Stimulated activated CD8-positive, alpha-beta memory T cell treated with anti-CD3 and anti-CD28 coated beads, Interleukin-7, amount 100 ng/mL, for 1 hour (primary cell): Measurements from ENCODE around the gene LBHD2.

Source experiments
- DNase-seq, 2 donors: peaks; one replicate each; pipeline ENCODE4 v3.0.0-alpha.2; 2020; ENCODE audit warnings: low read depth in 2 of 2

The LBHD2 gene

DNA sequence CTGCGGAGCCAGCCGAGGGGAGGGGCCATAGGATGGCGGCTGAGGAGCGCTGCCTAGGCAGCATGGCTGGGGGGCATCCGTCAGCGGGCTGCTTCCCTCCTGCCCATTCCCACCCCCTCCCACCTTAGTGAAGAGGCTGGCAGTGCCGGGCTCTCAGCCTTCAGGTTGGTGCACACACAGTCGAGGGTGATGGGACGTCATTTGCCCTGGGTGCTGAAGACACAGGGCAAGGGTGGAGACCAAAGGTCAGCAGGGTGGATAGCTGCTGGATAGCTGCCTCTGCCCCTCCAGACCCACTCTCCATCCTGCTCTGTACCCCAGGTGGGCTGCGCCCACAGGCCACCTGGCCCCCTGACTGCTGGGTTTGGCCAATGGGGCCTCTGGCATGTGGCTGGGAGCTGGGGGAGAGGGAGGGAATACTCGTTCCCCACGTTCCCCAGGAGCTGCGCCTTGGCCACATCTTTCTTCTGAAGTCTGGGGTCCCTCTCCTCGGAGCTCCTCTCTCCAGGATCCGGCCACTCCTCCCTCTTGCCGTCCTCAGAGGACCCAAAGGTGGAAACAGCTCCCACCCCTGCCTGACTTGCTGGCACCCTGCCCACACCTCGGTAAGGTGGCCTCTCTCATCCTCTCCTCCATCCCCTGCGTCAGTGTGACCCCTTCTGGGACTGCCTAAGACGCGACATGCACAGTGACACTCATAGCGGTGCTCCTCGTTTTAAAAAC lies 15.5 kb upstream of the LBHD2 start:
- no peak for DNase-seq

DNA sequence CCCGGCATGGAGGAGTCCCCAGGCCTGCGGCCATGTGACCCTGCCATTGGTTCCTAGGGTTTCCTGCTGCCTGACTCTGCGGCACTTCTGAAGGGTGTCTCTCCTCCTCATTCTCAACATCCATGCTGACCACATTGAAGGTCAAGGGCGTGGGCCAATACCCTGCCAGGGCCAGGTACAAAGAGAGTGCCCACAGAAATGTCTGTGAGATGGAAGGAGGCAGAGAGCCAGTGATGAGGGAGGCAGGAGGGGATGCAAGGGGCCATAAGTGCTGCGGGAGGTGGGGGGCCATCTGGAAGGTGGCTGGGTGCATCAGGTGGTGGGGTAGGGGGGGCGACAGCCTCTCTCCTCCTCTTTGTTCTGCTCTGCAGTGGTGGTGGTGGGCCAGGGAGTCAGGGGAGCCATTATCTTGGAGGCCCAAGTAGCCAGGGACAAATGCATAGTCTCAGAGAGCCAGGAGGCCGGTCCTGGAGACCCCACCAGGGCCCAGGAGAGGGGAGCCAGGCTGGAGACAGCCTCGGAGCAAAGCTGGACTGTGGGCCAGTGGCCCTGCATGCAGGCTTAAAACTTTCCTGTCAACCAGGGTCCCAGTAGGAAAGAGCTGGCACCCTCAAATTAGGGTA lies 13.6 kb upstream of the LBHD2 start:
- no peak for DNase-seq

DNA sequence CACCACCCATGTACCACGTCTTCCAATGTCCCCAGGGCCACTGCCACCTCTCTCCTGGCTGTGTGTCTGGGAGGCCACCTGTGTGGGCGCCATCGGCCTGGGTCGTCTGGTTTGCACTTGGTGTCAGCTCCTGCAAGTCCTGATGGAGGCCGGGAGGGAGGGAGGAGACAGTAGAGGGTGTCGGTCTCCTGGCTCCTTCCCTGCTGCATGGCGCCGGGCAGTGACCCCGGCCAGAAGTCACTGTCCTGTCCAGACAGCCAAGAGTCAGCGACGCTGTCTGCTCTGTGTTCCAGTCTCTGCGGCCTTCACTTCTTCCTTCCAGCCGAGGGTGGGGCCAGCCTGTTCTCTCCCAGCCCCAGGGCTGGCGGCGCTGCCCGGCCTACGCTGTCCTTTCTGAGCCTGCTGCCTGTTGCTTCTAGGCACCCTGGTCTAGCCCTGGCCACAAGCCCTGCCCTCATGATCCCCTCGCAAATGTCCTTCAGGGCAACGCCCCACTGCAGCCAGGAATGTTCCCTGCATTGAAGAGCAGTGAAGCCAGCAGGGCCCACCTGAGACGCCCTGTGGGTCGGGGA lies 13.0 kb upstream of the LBHD2 start:
- no peak for DNase-seq

DNA sequence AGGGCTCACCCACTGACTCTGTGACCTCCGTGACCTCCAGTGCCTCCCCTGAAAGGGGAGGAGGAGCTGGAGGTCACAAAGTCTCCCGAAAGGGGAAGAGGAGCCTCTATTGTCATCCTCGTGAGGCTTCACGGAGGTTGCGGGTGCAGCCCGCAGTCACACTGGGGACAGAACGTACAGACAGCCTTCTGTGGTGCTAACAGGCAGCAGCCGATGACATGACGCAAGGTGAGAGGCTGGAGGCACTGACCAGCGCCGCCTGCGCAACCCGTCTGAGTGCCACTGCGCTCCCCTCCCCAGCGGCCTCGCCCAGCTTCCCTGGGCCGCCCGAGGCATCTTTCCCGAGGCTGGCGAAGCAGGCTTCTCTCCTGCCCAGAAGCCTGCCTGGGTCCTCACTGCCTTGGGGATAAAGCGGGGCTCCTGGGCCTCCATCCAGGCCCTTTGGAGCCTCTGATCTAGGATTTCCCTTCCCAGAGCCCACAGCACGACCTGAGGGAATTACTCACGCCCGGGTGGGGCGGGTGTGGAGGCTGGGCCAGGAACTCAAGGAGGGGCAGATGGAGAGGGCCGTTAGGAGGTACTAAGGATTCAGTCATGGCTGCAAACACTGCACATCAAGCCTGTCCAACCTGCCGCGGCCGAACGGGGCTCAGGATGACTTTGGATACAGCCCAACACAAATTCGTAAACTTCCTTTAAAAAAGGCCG lies 12.3 kb upstream of the LBHD2 start:
- DNase-seq: no peak

DNA sequence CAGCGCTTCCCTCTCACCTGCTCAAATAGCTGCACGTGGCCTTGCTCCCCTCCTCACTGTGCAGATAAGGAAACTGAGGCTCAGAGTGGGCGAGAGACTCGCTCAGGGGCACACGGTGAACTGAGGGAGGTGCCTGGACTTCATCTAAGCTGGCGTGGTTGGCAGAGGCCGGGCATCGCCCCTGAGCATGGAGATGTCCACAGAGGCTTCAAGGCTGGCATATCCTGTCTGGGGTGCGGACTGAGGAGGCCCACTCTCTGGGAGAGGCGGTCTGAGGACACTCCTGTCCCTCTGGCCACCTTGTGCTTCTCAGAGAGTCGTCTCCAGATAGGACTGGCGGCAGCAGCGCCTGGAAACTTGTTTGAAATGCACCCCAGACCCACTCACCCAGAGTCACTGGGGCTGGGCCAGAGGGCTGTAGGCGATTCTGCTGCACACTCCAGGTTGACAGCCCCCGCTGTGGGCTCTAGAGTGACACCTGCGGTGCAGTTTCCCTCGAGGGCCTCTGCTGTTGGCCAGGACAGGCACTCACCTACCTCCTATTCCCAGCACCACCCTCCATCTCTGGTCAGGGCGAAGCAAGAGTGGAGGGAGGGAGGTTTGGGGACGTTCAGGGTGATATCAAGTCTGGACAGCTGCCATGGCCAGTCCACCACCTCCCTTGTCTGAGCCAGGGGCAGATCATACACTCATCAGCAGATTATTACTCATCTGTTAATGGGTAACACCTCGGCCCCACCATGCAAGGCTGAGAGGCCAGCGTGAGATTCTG lies 11.2 kb upstream of the LBHD2 start:
- no peak for DNase-seq

DNA sequence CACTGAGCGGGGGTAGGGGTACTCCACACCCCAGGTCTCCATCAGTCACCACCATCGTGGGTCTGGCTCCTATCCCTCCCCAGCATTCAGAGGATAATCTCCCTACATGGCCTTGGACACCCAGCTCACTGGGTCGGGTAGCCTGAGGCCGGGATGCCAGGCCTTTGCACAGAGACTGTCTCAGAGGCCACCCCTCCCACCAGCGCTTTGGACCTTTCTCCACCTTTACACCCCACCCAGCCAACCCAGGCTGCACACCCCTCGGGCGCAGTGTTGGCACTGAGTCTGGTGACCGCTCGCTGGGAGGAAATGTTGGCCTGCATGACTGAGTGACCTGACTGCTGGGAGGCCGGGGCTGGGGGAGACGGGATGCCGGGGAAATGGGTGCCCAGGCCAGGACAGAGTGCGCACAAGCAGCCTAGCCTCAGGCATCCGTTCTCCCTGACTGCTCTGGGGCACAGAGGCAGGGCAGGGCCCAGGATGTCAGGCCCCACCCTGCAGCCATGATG lies 10.6 kb upstream of the LBHD2 start:
- DNase-seq: no peak

DNA sequence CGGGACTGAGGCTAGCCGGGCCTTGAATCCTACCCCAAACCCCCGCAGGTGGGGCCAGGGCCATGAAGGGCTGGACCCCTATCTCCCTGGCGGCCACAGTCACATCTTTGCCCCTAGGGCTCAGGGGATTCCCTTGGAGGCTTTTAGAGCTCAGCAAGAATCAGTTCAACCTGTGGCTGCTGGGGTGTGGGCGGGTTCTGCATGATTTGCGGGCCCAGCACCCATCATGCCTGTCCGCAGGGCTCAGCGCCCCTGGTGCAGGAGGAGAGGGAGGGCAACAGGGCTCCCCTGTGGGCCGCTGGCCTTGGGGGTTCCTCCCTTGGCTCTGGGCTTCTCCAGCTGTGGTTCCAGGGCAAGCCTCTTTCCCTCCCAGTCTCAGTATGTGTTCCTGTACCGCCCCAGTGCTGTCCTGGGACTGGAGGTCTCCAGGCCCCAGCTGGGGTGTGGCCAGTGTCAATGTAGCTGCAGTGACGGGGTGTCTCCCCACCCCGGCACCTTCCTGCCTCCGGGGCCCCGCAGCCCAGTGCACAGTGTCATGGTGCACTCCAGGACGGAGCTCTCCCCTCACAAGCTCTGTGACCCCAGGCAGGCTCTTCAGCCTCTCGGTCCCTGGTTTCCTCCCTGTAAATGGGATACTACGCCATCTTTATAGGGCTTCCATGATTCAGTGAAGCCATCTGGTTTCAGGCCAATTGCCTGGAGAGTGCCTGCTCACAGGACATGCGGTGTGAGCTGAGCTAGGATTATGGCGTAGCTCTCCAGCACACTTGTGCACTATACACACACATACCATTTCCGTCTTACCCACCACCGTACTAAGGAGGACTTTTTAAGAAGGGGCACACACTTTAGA lies 9.9 kb upstream of the LBHD2 start:
- DNase-seq: no peak

DNA sequence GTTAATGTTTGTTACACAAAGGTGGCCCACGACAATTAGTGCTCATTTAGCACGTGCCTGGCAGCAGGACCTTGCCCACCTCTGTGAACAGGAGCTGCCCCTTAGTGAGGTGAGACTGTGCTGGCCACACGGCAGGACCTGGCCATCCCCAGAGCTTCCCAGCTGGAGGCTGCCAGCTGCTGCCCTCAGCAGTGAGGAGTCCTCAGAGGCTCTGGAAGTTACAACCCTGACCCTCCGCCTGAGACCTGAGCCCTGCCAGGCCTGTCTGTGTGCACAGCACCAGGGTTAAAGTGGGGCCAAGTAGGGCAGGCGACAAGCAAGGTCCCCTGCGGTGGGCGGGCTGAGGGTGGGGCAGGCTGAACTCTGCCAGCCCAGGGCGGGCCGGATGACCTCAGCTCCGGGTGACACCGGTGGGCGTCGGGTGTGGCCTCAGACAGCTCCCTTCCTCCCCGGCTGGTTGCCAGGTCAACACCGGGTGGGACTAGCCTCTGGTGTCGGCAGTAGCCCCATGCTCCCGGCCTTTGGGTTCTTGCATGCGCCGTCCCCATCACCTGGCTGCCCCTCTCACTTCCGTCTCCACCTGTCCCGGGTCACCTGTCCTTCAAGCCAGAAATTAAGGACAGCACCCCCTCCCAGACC lies 9.2 kb upstream of the LBHD2 start:
- DNase-seq: no peak

DNA sequence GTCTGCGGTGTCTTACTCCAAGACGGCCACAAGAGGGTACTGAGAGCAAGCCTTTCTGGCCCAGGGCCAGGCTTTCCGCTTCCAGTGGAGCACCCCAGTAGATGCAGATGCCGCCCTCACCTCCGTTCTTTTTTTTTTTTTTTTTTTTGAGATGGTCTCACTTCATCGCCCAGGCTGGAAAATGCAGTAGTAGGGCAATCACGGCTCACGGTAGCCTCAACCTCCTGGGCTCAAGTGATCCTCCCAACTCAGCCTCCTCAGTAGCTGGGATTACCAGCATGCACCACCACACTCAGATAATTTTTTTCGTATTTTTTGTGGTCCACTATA lies 5.6 kb upstream of the LBHD2 start:
- peak; percentile 42 to 60 for DNase-seq

DNA sequence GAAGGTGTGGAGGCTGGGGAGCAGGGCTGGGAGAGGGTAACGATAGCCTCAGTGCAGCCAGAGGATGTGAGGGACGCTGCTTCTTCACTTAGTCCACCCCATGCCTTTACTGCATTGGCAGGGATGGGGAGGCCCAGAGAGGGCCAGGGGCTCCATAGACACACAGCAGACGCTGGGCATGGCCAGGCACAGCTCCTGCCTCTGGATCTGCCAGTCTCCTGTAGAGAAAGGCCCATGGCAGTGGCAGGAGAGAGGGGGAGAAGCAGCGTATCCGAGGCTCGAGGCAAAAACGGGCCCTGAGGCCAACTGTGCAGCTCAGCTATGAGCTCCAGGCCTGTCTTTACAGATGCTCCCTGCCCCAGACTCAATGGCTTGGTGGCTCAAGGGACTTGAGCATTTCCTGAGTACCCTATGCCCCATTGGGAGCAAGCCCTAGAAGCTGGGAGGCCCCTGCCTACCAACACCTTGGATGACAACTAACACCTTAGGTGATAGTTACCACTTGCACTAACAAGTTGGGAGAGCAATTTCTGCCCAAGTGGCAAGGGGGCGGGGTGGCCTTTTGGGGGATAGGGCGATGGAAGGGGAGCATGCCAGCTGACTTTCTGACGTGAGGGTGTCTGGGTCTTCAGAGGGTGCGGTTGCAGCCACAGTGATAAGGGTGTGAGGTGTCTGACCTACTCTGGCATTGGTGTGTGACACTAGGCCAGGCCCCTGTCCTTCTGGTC lies 5.0 kb upstream of the LBHD2 start:
- DNase-seq: no peak

DNA sequence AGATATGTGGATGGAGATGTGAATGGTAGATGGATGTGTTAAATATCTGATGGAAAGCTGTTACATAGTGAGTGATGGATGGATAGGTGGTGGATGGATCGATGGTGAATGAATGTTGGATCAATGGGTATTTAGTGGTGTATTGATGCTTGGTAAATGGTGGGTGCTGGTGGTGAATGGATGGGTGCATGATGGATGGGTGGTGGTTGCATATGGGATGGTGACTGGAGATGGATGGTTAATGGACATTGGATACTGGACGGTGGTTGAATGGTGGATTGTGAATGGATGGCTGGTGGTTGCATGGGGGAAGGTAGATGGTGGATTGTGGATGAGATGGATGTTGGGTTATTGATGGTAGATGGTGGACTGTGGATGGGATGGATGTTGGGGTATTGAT lies 2.1 kb upstream of the LBHD2 start:
- DNase-seq: no peak

DNA sequence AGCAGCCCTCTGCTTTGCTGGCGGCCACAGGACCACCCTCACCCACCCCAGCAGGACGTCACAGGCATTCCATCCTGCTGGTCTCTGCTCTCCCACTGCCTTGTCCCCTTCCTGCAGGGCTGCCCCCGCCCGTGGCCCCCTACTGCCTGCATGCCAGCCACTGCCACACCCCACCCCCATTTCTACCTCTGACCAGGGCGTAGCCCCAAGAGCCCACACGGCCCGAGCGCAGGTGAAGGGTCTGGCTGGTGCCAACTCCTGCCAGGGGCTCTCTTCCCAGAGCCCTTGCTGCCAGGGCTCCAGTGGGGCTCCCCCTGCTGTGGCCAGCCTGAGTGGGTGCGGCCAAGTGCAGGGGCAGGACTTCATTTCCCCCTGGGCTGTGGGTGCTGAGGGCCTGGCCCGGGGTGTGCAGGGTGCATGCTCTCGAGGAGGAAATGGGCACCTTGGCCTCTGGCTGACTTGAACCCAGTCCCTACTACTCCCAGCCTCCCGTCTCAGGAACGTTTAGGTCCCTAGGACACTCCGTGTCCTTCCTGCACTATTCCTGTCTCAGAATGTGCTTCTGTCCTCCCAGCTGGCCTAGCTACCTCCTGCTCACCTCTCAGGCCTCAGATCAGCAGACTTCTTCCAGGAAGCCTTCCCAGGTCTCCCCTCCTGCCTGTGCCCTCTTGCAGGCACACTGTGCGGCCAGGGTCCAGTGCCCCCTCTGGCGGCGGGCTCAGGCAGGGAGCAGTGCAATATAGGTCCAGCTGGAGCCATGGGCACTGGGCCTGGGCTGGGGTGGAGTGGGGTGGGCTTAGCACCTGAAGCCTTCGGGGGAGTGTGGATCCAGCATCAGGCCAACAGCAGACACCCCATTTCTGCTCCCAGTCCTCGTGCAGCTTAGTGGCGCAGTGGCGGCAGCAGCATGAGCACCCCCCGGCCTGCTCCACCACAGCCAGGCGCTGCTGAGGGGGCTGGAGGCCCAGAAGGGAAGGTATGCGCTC lies 1.4 kb downstream of the LBHD2 start:
- no peak for DNase-seq

DNA sequence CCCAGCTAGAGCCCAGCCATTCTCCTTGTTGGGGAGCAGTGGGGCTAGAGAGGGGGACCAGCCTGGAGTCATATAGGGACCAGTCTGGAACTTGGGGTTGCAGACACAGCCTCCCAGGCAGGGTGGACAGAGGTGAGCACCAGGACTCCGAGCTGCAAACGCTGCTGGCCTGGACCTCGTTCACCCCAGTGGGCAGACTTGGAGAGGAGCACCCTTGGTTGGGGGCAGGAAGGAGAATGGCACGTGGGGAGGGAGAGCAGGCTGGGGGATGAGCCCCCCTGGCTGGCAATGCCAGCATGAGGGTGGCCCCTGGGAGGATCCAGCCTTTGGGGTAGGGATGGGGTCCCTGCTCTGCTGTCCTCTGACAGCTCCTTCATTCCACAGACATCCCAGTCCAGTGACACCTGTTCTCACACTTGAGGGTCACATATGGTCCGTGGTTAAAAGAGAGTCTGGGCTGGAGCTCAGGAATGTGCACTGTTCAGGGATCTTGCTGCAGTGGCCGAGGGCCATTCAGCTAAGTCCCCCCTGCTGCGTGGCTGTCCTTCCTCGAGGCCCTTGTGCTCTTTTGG lies 2.8 kb downstream of the LBHD2 start:
- DNase-seq: no peak

DNA sequence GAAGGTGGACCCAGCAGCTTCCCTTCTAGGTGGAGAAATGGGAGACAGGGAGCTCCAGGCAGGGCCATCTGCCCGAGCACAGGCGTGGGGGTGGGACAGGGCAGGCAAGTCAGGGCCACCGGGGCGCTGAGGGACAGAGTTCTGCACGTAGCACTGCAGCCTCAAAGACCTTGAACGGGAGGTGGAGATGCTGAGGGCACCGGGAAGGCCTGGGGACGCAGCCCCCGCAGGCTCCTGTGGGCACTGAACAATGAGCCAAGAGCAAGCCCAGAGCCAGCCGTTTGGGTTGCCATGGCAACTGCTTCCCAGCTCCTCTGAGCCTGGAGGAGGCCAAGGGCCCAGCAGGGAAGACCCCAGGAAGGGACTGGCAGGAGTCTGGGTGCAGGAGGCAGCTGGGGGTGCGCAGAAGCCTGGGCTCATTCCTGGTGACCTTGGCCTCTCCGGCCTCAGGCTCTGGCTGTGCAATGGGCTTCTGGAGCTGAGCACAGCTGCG lies 3.4 kb downstream of the LBHD2 start:
- DNase-seq: no peak

DNA sequence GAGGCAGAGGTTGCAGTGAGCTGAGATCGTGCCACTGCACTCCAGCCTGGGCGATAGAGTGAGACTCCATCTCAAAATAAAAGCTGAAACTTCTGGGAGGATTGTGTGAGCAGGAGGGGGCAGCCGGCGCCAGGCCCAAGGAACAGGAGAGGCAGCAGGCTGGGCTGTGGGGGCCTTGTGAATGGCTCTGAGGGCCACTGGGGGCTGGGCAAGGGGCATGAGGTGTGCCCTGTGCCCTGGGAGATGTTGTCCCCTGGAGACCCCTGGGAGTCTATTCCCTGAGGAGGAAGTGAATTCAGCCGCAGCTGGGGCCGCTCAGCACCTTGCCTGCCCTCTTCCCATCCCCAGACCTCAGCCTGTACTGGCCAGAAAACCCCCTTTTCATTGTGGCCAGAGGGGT lies 4.9 kb downstream of the LBHD2 start:
- no peak for DNase-seq

DNA sequence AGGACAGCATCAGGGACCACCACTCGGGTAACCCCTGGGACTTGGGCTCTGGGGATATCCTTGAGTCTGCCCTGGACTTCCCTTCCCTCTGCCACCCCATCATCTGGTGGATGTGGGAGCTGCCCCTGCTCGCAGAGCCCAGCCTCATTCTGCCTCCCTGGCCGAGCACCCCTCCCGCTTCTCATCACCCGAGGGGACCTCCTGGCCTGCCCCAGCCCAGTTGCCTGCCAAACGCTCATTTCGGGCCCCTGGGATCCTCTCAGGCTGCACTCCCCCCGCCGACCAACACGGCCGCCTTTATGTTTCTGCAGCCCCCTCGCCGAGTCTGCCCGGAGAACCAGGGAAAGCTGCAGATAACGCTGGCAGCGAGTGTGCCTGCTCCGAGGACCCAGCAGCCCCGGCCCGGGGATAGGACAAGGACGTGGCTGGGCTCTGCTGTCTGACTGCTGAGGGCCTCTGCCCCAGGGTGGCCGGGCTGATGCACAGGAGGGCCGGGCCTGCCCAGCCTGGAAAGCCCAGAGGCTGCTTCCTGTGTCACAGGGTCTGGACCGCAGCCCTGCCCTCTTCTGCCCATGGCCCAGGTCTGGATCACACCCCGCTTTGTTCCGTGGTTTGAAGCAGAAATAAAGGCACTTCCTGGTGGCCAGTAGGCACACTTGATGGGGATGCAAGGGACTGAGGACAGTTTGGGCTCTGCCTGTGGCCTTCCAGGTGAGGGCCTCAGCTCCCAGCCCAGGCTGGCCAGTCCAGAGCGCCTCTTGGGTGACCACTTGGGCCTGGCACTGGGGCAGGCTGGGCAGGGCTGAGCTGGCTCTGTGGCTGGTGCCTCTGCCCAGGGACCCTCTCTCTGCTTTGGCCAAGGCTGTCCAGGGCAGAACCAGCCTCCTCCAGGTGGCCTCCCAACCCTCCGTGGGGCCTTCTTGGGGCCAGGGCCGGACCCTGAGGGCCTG lies 5.7 kb downstream of the LBHD2 start:
- DNase-seq: no peak

DNA sequence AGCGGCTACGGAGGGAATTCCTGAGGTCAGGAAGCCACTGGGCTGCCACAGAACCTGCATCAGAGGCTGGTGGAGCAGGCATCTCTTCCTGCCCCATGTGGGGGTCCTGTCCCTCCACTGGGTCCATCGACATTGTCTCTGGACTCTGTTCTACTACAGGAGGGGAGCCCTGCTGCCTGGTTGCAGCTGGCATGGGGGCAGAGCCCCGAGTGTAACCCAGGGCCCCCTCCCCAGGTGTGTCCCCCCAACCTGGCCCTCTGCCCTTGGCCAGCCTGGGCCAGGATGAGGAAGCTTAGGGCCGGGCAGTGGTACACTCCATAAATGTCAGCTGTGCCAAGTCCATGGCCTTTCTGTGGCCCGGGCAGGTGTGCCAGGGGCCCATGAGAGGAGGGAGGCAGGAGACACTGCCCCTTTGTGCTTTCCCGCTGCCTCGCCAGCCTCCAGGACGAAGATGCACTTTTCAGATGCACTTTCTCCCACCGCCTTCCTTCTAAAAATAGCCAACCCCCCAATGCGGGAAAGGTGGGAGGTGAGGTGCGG lies 6.5 kb downstream of the LBHD2 start:
- DNase-seq: no peak
